Measurements from ENCODE around the gene PTTG1IP. TPM values are rescaled to one million over a fixed set of nuclear protein-coding genes. Genes with fewer than 3 reads are reported as not detected.

The PTTG1IP gene
- total RNA-seq, 1 donor: 413 TPM

- no peak overlapping the region for H3K4me3 ChIP-seq (ENCODE audit: insufficient read depth, low read length)
- TF ChIP-seq CTCF (IDR thresholded peaks at IDR 0.05; ENCODE audit: extremely low read depth, low read depth, low read length): no peak
- no peak overlapping the region for H3K4me2 ChIP-seq (ENCODE audit: insufficient read depth, low read length)
- no peak overlapping the region for H3K27ac ChIP-seq (ENCODE audit: low read depth, low read length)
- no peaks in the 10 kb centered on the region for H3K36me3 ChIP-seq (ENCODE audit: insufficient read depth, low read length)
- no peak overlapping the region for H2AFZ ChIP-seq (ENCODE audit: low read length)
- peak; percentile 73 for DNase-seq (ENCODE audit: insufficient read length, low spot score, missing footprints)
- no peaks in the 10 kb centered on the region for H3K27me3 ChIP-seq (ENCODE audit: insufficient read depth, low read length)
- H3K79me2 ChIP-seq (ENCODE audit: insufficient read depth, low read length): peaks cover 2% of the 10 kb centered on the region
- H3K9me3 ChIP-seq (ENCODE audit: low read depth, low read length): no peaks in the 10 kb centered on the region
- no peaks in the 10 kb centered on the region for H4K20me1 ChIP-seq (ENCODE audit: insufficient read depth, low read length)
- peaks cover 36% of the 10 kb centered on the region for H3K4me1 ChIP-seq (ENCODE audit: insufficient read depth, low read length)
Observed at GRCh38 chr21:44878053-44878982, 4.8 kb upstream of the PTTG1IP start.

- Histone ChIP-seq H2AFZ (ENCODE audit: low read length) (no peak overlapping the region), H3K4me1 (ENCODE audit: insufficient read depth, low read length) (peaks cover 39% of the 10 kb centered on the region), H3K79me2 (ENCODE audit: insufficient read depth, low read length) (peaks cover 15% of the 10 kb centered on the region), H3K9me3 (ENCODE audit: low read depth, low read length) (no peaks in the 10 kb centered on the region), H3K27me3 (ENCODE audit: insufficient read depth, low read length) (no peaks in the 10 kb centered on the region), H4K20me1 (ENCODE audit: insufficient read depth, low read length) (peaks cover 10% of the 10 kb centered on the region), H3K4me3 (ENCODE audit: insufficient read depth, low read length) (no peak overlapping the region), H3K36me3 (ENCODE audit: insufficient read depth, low read length) (no peaks in the 10 kb centered on the region), H3K4me2 (ENCODE audit: insufficient read depth, low read length) (no peak overlapping the region), H3K27ac (ENCODE audit: low read depth, low read length) (no peak overlapping the region)
- TF ChIP-seq CTCF (IDR thresholded peaks at IDR 0.05; ENCODE audit: extremely low read depth, low read depth, low read length): no peak
- no peak for DNase-seq (ENCODE audit: insufficient read length, low spot score, missing footprints)
Observed at GRCh38 chr21:44876849-44877575, 3.5 kb upstream of the PTTG1IP start.

GRCh38 chr21:44875316-44875700 is 1.8 kb upstream of the PTTG1IP start:
- H3K4me1 ChIP-seq (ENCODE audit: insufficient read depth, low read length): peaks cover 39% of the 10 kb centered on the region
- peaks cover 31% of the 10 kb centered on the region for H3K79me2 ChIP-seq (ENCODE audit: insufficient read depth, low read length)
- peak overlapping the region; percentile 69 for H3K27ac ChIP-seq (ENCODE audit: low read depth, low read length)
- H3K9me3 ChIP-seq (ENCODE audit: low read depth, low read length): no peaks in the 10 kb centered on the region
- TF ChIP-seq CTCF (IDR thresholded peaks at IDR 0.05; ENCODE audit: extremely low read depth, low read depth, low read length): peak; percentile 34
- H3K36me3 ChIP-seq (ENCODE audit: insufficient read depth, low read length): no peaks in the 10 kb centered on the region
- H3K4me3 ChIP-seq (ENCODE audit: insufficient read depth, low read length): peak overlapping the region; percentile 92
- H3K4me2 ChIP-seq (ENCODE audit: insufficient read depth, low read length): peak overlapping the region; percentile 90
- peak overlapping the region; percentile 80 for H2AFZ ChIP-seq (ENCODE audit: low read length)
- peaks cover 26% of the 10 kb centered on the region for H4K20me1 ChIP-seq (ENCODE audit: insufficient read depth, low read length)
- H3K27me3 ChIP-seq (ENCODE audit: insufficient read depth, low read length): no peaks in the 10 kb centered on the region
- peak; percentile 92 for DNase-seq (ENCODE audit: insufficient read length, low spot score, missing footprints)
